Erythroblast (primary cell): Measurements from ENCODE around the gene C1orf50.

ENCODE experiments used
- GATA1 ChIP-seq: IDR thresholded peaks from 2 replicates; pipeline ENCODE4 v1.6.1; 2011; ENCODE audit warnings: low read depth, mild to moderate bottlenecking, control low read depth, low read length, moderate library complexity
- POLR2A ChIP-seq: IDR thresholded peaks from 2 replicates; pipeline ENCODE4 v1.6.1; 2011; ENCODE audit warnings: mild to moderate bottlenecking, low read length

DNA sequence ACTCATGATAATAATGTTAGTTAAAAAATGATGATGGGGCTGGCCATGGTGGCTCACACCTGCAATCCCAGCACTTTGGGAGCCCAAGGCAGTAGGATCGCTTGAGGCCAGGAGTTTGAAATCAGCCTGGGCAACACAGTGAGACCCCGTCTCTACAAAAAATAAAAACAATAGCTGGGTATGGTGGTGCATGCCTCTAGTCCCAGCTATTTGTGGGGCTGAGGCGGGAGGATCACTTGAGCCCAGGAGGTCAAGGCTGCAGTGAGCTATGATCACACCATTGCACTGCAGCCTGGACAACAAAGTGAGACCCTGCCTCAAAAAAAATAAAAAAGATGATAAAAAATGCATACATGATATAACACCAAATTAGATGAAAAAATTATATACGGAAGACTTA lies 5.5 kb upstream of the C1orf50 start:
- no peak for TF ChIP-seq POLR2A
- TF ChIP-seq GATA1 = no peak
